OCI-LY7 (cell line): ENCODE results near the gene ZNF536.

Experiments used
- CTCF ChIP-seq: fragments of 200-600 bp; sonication (generic); conservative IDR thresholded peaks from 2 replicates; pipeline ENCODE4 v1.5.1; 2014; ENCODE audit warnings: mild to moderate bottlenecking, antibody characterized with exemption, low read length, moderate library complexity, mixed read lengths
- EZH2phosphoT487 ChIP-seq: fragments of 200-600 bp; sonication (generic); IDR thresholded peaks from 2 replicates; pipeline ENCODE4 v1.6.1; 2018; ENCODE audit warnings: low read depth, borderline replicate concordance, mild to moderate bottlenecking, mixed run types, antibody characterized with exemption, low read length, moderate library complexity, mixed read lengths

GRCh38 chr19:30326393-30326710, 45.8 kb upstream of the ZNF536 start:
- no peak for TF ChIP-seq CTCF
- TF ChIP-seq EZH2phosphoT487, result no peak
